GM10248 (cell line): Measurements from ENCODE around the gene MITD1.

Experiments
- CTCF ChIA-PET: fragments of 300-600 bp; sonication (Branson Sonifier 250); formaldehyde crosslinking; extraction: SDS; loops from one replicate; lab custom pipeline; 2021; ENCODE audit warnings: antibody characterized with exemption; lab: Yijun Ruan, JAX
- POLR2A ChIA-PET: fragments of 350-650 bp; sonication (Branson Sonifier 250); formaldehyde crosslinking; extraction: SDS; loops from one replicate; lab custom pipeline; 2020; ENCODE audit warnings: antibody characterized with exemption; lab: Yijun Ruan, JAX
- DNase-seq: peaks from one replicate; pipeline ENCODE4 v3.0.0; 2012; ENCODE audit errors: extremely low spot score
- TF ChIP-seq, protein P1 (sequence below): IDR thresholded peaks from 2 replicates; pipeline ENCODE4 v1.5.1; 2012; ENCODE audit warnings: mild to moderate bottlenecking, low read depth; ENCODE audit errors: extremely low read depth, missing control alignments, control extremely low read depth

The MITD1 gene

DNA sequence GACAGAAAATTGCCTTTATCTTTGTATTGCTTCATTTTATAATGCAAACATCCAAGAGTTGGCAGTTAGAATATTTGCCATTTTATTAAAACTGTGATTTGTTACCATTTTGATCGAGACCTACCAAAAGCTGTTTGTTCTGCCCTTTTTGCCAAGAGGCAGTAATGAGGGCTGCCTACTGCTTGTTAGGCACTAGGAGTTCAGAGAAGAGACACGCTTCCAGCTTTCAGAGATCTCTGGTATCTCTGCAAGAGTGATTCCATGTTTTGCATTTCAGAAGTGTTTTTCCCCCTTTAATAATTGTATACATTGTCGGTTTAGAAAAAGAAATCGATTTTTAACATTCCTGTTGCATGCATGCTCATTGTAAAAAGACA lies 754 bp upstream of the MITD1 start:
- ChIA-PET CTCF (interaction anchor here (1.4 kb wide), 1 partner anchor 13 kb away, joined by 3 read pairs; no protein-coding TSS in a partner anchor), POLR2A (interaction anchor here (1.0 kb wide), 1 partner anchor 55 kb away, joined by 3 read pairs; no protein-coding TSS in a partner anchor)
- TF ChIP-seq, protein P1, sequence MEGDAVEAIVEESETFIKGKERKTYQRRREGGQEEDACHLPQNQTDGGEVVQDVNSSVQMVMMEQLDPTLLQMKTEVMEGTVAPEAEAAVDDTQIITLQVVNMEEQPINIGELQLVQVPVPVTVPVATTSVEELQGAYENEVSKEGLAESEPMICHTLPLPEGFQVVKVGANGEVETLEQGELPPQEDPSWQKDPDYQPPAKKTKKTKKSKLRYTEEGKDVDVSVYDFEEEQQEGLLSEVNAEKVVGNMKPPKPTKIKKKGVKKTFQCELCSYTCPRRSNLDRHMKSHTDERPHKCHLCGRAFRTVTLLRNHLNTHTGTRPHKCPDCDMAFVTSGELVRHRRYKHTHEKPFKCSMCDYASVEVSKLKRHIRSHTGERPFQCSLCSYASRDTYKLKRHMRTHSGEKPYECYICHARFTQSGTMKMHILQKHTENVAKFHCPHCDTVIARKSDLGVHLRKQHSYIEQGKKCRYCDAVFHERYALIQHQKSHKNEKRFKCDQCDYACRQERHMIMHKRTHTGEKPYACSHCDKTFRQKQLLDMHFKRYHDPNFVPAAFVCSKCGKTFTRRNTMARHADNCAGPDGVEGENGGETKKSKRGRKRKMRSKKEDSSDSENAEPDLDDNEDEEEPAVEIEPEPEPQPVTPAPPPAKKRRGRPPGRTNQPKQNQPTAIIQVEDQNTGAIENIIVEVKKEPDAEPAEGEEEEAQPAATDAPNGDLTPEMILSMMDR = no peak
- DNase-seq = no peak

DNA sequence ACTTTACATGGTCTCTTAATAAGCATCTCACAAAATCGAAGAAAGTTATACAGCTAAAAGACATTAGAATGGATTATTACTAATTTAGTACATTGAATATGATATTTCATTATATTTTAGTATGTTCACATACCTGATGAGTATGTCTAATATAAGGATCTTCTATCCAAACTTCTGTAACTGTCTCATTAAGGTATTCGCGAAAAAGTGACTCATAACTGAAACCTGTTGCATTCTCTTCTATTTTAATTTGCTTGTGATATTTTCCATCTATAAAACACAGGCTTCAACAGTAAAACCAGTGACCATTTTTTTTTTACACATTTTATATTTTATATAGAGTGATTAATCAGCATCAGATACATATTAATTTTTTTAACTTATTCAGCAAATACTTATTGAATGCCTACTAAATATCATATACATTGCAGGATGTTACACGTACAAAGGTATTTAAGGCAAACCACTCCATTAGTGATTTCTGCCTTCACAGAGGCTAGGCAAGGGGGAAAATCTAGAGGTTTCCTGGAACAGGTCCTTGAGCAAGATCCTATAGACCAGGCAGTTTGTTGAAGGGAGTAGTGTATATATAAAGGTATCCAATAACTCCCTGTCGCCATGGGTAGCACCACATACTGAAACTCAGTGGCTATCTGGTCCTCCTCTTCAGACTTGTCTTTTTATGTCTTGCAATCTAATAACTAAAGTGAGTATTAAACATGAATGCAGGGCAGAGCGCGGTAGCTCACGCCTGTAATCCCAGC lies 9.3 kb downstream of the MITD1 start:
- TF ChIP-seq, protein P1 = no peak
- DNase-seq = no peak
- CTCF ChIA-PET = interaction anchor here (0.8 to 2.7 kb wide), 4 partner anchors 9 to 166 kb away, joined by 3 to 9 read pairs (median 4); no protein-coding TSS in a partner anchor
- POLR2A ChIA-PET = interaction anchor here (0.6 kb wide), 1 partner anchor 185 kb away, joined by 3 read pairs; no protein-coding TSS in a partner anchor

DNA sequence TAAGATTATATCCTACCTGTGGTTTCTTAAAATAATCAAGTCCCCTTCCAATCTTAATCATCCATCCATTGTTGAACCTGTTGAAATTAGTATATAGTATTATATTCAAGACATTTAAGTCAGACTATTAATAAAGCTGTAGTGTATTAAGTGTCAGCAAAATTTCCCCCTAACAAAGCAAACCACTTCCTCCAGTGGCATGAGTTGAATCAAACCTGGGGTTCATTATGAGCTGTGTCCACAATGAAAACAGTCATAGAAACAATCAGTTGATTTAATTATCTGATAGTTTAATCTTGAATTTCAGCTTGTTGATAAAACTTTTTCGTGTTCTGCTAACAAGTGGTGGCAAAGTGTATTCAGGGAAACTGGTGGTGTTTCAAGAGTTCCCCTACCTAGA lies 11.3 kb downstream of the MITD1 start:
- ChIA-PET CTCF (interaction anchor here (3.1 kb wide), 1 partner anchor 11 kb away, joined by 15 read pairs; the partner anchor contains the start of genes MITD1 and MRPL30), POLR2A (no interaction called here)
- TF ChIP-seq, protein P1 = no peak
- no peak for DNase-seq

DNA sequence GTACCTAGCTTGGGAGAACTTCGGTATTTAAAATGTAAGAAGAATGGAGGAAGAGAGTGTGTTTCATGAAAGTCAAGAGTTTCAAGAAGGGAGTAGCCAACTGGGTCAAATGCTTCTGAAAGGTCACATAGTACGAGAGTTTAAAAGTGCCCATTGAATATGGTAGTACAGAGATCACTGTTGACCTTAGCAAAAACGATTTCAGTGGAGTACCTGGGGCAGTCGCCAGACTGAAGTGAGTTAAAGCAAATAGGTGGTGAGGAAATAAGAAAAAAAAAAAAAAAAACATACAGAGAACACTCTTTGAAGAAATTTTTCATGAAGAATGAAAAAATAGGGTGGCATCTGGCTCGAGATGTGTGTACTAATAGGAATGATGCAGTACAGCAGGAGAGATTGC lies 14.6 kb downstream of the MITD1 start:
- ChIA-PET CTCF (interaction anchor here (1.4 to 4.0 kb wide), 2 partner anchors 9 to 25 kb away, joined by 3 to 26 read pairs; partner anchors contain the start of gene C2orf15), POLR2A (no interaction called here)
- no peak for DNase-seq
- TF ChIP-seq, protein P1 = no peak

DNA sequence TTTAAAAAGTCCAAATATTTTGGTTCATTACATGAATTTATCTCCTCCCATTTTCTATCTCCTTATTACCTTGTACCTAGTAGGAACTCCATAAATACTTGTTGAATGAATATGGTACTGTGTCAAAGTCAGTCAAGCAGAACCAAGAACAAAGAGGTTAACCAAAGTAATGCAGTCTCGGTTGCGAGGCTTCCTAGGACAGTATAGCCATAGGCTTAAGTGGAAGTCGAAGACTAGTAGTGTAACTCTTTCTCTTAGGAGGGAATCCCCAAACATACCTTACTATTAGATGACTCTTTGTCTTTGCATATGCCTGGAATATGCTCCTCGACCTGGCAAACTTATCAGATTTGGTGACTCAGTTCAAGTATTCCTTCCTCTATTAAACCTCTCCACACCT lies 21.3 kb downstream of the MITD1 start:
- ChIA-PET CTCF (interaction anchor here (5.0 kb wide), 1 partner anchor 7 kb away, joined by 26 read pairs; no protein-coding TSS in a partner anchor), POLR2A (no interaction called here)
- DNase-seq = no peak
- TF ChIP-seq, protein P1 = no peak

DNA sequence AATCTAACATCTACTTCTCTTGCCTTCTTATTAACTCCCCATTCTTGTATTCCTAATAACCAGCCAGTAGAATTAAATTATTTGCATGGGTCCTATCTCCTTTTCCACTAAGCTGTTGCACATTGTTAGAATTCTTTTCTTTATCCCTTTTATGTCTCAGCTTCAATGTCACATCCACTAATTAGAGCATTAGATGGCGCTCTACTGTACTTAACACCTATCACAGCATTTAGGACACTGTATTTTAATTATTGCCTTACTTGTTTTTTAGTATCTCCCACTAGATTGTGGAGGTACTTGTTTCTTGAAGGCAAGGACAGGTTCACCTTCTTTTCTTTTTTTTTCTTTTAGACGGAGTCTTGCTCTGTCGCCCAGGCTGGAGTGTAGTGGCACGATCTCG lies 22.3 kb downstream of the MITD1 start:
- POLR2A ChIA-PET = no interaction called here
- no peak for DNase-seq
- CTCF ChIA-PET = interaction anchor here (2.5 to 5.0 kb wide), 2 partner anchors 8 to 15 kb away, joined by 9 to 26 read pairs; no protein-coding TSS in a partner anchor

More for the DNA sequence above, 22.3 kb downstream of the MITD1 start:
- TF ChIP-seq, protein P1 = peak; percentile 21
